Putamen (tissue), 1 donor: ENCODE measurements around the gene PTGES.
"Not testable (repeated sequence)": the region's sequence is repeated elsewhere in the genome, so short reads cannot be mapped to it uniquely, and the experiment has no call there.

Experiments used
- DNase-seq: peaks from one replicate; pipeline ENCODE4 v3.0.0-alpha.2; 2016; ENCODE audit warnings: low spot score

The PTGES gene, protein sequence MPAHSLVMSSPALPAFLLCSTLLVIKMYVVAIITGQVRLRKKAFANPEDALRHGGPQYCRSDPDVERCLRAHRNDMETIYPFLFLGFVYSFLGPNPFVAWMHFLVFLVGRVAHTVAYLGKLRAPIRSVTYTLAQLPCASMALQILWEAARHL

GRCh38 chr9:129752900-129753729, at the start of gene PTGES:
TSS of gene PTGES (minus strand) at chr9:129753042. CDS start at chr9:129753012, 30 bp downstream.
- DNase-seq = no peak

- no peak for DNase-seq
Observed at GRCh38 chr9:129801504-129801903, 48.7 kb upstream of the PTGES start.

DNA sequence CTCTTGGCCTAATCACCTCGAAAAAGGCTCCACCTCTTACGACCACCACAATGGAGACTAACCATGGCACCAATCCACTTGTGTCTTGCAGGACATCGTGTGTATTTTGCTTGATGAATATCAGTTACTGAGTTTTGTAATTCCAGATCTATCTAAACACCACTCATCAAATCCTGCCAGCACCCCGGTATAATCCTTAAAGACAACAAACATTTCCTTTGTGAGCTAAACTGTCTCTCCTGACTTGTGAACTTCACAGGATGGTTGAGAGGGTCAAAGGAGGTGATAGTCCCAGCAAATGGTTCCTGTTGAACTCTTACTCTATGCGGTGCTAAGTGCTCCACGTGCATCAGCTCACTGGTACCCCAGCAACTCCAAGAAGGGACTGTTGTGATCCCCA, 46.1 kb upstream of the PTGES start:
- DNase-seq = no peak

GRCh38 chr9:129796029-129796428, 43.2 kb upstream of the PTGES start:
- DNase-seq = not testable (repeated sequence)

DNA sequence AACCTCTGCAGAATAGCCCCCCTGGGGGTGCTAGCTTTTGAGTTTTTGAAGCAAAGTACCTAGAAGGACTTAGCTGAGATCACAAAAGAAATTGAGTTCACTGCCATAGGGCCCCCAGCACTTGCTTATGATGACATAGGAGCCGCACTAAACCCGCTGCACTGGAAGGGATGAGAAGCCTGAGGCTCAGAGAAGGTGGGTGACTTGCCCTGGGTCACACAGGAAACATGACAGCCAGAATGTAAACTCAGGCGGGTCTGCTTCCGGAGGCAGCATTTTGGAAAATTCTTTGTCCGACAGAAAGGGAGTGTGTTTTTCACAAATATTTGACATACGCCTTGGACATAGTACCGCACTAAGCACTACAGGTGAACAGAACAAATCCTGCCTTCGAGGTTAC, 41.7 kb upstream of the PTGES start:
- DNase-seq = no peak

DNA sequence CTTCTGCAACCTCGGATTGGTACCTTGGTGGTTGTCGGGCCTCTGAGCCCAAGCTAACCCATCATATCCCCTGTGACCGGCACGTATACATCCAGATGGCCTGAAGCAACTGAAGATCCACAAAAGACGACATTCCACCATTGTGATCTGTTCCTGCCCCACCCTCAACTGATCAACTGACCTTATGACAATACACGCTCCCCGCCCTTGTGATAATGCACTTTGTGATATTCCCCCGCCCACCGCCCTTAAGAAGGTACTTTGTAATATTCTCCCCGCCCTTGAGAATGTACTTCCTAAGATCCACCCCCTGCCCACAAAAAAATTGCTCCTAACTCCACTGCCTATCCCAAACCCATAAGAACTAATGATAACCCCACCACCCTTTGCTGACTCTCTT, 33.6 kb upstream of the PTGES start:
- DNase-seq = no peak

DNA sequence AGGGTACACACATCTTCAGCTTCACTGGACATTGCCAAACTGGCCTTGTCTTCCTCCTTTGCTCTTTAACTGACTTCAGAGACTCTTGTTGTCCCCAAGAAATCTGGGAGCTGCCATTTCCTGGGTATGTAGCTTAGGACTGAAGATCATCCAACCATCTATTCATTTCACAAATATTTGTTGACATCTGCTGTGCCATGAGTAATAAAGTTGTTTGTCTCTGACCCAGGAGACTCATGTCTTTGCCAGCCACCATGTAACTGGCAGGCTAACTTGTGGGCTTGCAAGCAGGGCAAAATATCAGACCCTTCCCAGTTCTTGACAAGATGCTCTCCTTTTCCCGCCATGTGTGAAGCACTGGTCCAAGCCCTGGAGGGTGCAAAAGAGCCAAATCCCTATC, 33.0 kb upstream of the PTGES start:
- no peak for DNase-seq

DNA sequence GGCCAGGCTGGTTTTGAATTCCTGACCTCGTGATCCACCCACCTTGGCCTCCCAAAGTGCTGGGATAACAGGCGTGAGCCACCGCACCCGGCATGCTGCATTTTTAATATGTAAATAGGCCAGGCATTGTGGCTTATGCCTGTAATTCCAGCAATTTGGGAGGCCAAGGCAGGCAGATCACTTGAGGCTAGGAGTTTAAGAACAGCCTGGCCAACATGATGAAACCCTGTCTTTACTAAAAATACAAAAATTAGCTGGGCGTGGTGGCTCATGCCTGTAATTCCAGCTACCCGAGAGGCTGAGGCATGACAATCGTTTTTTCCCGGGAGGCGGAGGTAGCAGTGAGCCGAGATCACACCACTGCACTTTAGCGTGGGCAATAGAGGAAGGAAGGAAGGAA, 32.1 kb upstream of the PTGES start:
- DNase-seq = not testable (repeated sequence)

DNA sequence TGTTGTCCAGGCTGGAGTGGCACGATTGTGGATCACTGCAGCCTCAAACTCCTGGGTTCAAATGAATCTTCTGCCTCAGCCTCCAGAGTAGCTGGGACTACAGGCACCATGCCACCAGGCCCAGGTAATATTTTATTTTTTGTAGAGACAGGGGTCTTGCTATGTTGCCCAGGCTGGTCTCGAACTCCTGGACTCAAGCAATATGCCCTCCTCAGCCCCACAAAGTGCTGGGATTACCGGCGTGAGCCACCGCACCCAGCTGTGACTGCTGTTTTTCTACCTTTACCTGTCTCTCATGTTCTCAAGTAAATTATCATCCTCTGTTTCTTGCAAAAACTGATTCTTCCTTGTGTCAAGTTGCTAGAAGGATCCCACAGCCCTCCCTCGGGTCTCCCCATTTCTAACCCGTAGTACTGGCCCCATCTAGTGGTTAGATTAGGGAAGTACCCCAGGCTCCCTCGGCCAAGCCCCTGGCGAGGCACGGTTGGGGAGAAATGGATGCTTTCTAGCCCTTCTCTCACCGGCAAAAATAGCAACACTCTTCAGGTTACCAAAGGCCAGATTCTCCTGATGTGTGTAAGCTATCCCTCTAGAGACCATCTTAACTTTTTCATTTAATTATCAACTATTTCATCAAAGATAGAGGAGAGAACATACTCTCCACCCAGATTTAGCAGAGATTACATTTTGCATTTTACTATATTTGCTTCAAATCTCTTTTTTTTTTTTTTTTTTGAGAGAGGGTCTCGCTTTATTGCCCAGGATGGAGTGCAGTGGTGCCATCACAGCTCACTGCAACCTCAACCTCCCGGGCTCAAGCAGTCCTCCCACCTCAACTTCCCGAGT, 30.9 kb upstream of the PTGES start:
- DNase-seq = peak; percentile 50

GRCh38 chr9:129781981-129782380, 29.1 kb upstream of the PTGES start:
- no peak for DNase-seq

GRCh38 chr9:129781131-129781530, 28.3 kb upstream of the PTGES start:
- no peak for DNase-seq

DNA sequence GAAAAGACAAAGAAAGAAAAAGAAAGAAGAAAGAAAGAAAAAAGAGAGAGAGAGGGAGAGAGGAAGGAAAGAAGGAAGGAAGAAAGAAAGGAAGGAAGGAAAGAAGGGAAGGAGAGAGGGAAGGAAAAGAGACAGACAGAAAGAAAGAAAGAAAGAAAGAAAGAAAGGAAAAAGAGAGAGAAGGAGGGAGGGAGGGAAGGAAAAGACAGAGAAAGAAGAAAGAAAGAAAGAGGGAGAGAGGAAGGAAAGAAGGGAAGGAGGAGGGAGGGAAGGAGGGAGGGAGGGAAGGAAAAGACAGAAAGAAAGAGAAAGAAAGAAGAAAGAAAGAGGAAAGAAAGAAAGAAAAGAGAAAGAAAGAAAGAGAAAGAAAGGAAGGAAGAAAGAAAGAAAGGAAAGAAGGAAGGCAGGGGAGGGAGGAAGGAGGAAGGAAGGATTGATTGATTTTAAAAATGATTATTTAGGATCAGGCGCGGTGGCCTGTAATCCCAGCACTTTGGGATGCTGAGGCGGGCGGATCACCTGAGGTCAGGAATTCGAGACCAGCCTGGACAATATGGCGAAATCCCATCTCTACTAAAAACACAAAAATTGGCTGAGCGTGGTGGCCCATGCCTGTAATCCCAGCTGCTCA, 26.8 kb upstream of the PTGES start:
- DNase-seq = no peak

GRCh38 chr9:129778469-129778868, 25.6 kb upstream of the PTGES start:
- DNase-seq = no peak

- no peak for DNase-seq
Observed at GRCh38 chr9:129777769-129778130, 24.9 kb upstream of the PTGES start.

DNA sequence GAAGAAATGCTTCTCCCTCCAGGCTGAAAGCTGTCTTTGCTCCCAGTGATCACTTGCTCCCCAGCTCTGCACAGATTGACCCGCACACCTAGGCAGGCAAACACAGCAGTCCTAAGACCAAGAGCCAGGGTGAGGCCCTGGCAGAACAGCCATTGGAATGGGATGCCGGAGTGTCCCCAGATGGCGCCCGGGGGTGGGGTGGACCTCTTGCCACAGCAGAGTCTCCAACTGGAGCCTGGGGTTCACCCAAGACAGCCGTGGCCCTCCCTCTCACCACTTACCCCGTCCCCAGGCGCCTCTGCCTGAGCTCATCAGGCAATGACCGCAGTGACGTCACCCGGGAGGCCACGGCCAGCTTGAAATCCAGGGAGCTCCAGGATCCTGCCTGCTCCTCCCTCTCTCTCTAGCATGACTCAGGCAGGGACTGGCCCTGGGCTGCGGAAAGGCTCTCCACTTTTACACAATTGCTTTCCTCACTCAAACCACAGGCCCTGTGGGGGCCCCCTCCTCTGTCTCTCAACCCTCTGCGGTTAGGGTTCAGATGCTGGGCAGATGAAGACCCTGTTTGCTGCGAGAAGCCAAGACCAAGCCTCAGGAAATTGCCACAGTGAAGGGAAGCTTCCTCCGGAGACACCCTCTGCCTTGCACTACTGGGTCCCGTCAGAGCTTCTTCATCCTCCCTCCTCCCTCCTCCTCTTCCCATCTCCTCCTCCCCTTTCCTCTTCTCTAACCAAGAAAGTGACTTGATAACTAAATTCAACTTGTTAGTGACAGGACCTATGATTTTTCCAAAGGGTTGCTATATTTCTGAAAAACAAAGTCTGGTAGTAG, 24.3 kb upstream of the PTGES start:
- peak; percentile 67 for DNase-seq

DNA sequence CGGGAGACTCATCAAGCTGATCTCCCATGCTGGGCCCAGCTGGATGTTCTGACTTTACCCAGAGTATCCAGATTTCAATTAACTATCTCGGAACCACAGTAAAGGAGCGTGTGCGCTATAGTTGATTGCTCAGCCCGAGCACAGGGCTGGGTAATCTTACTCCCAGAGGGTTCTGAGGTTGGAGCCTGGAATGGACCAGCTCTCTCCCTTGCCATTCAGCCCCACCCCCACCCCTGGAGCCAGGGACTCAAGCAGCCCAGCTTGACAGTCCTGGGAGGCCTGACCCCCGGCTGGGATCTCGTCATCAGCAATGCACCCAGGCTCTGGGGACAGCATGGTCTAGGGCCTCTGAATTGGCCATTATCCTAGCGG, 23.7 kb upstream of the PTGES start:
- DNase-seq = no peak

DNA sequence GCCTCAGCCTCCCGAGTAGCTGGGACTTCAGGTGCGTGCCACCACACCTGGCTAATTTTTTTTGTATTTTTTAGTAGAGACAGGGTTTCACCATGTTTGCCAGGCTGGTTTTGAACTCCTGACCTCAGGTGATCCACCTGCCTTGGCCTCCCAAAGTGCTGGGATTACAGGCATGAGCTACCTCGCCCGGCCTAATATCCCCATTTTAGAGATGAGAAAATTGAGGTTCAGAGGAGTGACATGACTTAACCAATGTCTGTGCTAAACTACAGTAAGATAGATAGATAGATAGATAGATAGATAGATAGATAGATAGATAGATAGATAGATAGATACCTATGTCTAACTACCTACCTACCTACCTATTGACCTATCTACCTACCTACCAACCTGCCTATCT, 23.3 kb upstream of the PTGES start:
- DNase-seq = not testable (repeated sequence)

GRCh38 chr9:129775448-129775798, 22.6 kb upstream of the PTGES start:
- DNase-seq = no peak

- no peak for DNase-seq
Observed at GRCh38 chr9:129774791-129775447, 22.1 kb upstream of the PTGES start.

- no peak for DNase-seq
Observed at GRCh38 chr9:129773262-129774048, 20.6 kb upstream of the PTGES start.
